Gastrocnemius medialis (tissue), 4 donors: ENCODE data around the gene HSPA1L.
A peak's percentile ranks its signal among the peaks of the same experiment; 100 is the strongest.
"Not testable (repeated sequence)": the region's sequence is repeated elsewhere in the genome, so short reads cannot be mapped to it uniquely, and the experiment has no call there.

Source experiments
- POLR2A ChIP-seq, 2 donors: fragments of 450-650 bp; IDR thresholded peaks; one replicate each; pipeline ENCODE4 v1.6.1; 2017; ENCODE audit warnings: antibody characterized with exemption in 2 of 2, mild to moderate bottlenecking in 2 of 2, moderate library complexity in 2 of 2
- TF ChIP-seq, protein P1 (sequence below), 5 experiments: fragments of 450-650 bp in 3 of 5; fragments of 200-600 bp in 2 of 5; sonication (generic) in 2 of 5; IDR thresholded peaks in 4 of 5; conservative IDR thresholded peaks in 1 of 5; 1 replicate in 4 of 5; 2 replicates in 1 of 5; pipeline ENCODE4 v1.5.1; 2016 to 2019; ENCODE audit warnings: antibody characterized with exemption in 5 of 5, mild to moderate bottlenecking in 3 of 5, moderate library complexity in 3 of 5

DNA sequence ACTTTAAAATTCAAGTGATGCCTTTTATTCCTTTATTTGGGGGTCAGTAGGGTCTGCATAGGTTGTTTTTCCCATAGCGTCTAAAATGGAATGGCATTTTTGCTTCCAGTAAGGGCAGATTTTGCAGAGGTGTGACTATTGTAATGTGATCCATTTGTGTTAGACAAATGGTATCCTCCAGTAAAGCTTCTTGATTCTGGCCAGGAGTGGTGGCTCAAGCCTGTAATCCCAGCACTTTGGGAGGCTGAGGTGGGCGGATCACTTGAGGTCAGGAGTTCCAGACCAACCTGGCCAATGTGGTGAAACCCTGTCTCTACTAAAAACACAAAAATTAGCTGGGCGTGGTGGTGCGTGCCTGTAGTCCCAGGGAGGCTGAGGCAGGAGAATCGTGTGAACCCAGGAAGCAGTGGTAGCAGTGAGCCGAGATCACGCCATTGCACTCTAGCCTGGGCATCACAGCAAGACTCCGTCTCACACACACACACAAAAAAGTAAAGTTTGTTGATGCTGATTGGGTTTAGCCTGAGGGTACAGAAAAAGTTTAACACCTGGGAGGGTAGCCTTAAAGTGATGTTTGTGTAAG is 2.9 kb upstream of the HSPA1L start:
- TF ChIP-seq, protein P1, sequence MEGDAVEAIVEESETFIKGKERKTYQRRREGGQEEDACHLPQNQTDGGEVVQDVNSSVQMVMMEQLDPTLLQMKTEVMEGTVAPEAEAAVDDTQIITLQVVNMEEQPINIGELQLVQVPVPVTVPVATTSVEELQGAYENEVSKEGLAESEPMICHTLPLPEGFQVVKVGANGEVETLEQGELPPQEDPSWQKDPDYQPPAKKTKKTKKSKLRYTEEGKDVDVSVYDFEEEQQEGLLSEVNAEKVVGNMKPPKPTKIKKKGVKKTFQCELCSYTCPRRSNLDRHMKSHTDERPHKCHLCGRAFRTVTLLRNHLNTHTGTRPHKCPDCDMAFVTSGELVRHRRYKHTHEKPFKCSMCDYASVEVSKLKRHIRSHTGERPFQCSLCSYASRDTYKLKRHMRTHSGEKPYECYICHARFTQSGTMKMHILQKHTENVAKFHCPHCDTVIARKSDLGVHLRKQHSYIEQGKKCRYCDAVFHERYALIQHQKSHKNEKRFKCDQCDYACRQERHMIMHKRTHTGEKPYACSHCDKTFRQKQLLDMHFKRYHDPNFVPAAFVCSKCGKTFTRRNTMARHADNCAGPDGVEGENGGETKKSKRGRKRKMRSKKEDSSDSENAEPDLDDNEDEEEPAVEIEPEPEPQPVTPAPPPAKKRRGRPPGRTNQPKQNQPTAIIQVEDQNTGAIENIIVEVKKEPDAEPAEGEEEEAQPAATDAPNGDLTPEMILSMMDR (IDR thresholded peaks at IDR 0.05 in 4 of 5, conservative IDR thresholded peaks at IDR 0.05 in 1 of 5), result not testable (repeated sequence)
- TF ChIP-seq POLR2A (IDR thresholded peaks at IDR 0.05), result peak; percentile 22 to 42
